ENCODE results near the gene IFNB1.

Gene IFNB1

DNA sequence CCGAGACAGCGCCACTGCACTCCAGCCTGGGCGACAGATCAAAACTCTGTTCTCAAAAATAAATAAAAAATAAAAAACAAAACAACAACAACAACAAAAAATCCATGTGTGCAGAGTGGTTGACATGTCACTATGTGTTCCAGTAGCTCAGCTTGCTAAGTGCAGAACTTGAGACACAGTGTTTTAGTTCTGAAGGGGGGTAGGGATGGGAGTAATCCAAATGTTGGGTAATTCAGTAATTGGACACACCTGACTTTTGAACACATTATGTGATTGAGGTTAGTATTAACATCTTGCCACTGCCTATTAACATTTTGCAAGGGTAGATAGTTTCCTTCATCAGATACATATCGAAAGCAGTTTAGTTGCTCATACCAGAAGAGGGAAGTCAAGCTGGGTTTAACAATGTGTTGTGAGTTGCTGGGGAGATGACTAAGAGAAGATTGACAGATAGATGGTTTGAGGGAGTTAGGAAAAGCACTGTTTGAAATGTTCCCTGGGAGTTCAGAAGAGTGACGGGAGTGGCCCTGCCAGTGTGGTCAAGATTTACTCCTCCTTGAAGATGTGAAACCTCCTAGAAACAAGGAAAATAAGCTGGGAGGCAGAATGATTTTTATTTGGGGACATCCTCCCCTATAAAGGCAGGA lies 47.2 kb downstream of the IFNB1 start:
- TF ChIP-seq, protein P1, sequence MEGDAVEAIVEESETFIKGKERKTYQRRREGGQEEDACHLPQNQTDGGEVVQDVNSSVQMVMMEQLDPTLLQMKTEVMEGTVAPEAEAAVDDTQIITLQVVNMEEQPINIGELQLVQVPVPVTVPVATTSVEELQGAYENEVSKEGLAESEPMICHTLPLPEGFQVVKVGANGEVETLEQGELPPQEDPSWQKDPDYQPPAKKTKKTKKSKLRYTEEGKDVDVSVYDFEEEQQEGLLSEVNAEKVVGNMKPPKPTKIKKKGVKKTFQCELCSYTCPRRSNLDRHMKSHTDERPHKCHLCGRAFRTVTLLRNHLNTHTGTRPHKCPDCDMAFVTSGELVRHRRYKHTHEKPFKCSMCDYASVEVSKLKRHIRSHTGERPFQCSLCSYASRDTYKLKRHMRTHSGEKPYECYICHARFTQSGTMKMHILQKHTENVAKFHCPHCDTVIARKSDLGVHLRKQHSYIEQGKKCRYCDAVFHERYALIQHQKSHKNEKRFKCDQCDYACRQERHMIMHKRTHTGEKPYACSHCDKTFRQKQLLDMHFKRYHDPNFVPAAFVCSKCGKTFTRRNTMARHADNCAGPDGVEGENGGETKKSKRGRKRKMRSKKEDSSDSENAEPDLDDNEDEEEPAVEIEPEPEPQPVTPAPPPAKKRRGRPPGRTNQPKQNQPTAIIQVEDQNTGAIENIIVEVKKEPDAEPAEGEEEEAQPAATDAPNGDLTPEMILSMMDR (IDR thresholded peaks at IDR 0.05; ENCODE audit: low read depth, low read length): no peak
- DNase-seq (ENCODE audit: low read depth in 2 of 2): peak; percentile 27 to 56
- peak overlapping the region in 1 of 2 donors; percentile 52 for H3K4me3 ChIP-seq (replicated peaks in 1 of 2; ENCODE audit: low read depth in 2 of 2, low read length in 2 of 2)

DNA sequence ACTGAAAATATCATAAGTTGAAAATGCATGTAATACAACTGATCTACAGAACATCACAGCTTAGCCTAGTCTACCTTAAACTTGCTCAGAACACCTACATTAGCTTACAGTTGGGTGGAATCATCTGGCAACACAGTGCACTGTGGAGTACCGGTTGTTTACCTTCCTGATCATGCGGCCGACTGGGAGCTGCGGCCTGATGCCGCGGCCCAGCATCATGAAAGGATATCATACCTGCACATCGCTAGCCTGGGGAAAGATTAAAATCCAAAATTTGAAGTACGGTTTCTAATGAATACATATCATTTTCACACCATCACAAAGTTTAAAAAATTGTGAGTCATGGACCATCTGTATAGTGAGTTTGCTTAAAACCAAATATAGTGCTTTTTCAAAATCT lies 48.1 kb downstream of the IFNB1 start:
- no peak overlapping the region for H3K4me3 ChIP-seq (replicated peaks in 1 of 2; ENCODE audit: low read depth in 2 of 2, low read length in 2 of 2)
- no peak for DNase-seq (ENCODE audit: low read depth in 2 of 2)
- TF ChIP-seq, protein P1 (IDR thresholded peaks at IDR 0.05; ENCODE audit: low read depth, low read length): no peak

DNA sequence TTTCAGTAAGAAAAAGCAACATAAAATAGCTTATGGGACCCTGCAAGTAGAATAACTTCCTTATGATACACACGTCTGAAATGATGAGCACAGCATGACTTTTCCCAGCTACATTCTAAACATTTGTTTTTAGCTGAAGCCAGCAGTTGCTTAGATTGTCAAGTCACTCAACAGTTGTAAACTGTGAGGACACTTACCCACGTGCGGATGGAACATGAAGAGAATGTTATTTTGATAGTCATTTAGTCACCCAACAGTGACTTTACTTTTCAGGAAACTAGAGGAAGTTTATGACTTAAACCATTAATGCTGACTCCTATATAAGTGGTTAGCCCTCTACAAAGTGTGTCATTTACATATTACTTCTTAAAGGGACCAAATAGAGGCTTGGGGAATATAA lies 49.3 kb downstream of the IFNB1 start:
- TF ChIP-seq, protein P1 (IDR thresholded peaks at IDR 0.05; ENCODE audit: low read depth, low read length): no peak
- no peak overlapping the region for H3K4me3 ChIP-seq (replicated peaks in 1 of 2; ENCODE audit: low read depth in 2 of 2, low read length in 2 of 2)
- peak in 1 of 2 donors; percentile 12 for DNase-seq (ENCODE audit: low read depth in 2 of 2)

DNA sequence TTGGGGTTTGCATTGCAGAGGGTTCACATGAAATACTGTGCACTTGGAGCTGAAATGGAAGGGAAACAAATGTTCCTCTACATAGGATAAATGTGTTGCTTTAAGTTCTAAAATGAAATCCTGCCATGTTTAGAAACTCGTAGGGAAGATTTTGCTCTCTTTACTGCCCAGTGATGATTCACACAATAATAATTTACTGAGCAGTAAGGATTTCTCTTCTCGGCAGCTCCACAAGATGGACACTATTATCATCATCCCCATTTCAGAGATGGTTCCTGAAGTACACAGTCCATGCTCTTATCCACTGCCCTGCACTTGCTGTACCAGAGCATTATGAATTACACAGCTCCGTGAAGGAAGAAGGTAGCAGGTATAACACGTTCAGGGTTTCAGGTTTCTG lies 50.4 kb downstream of the IFNB1 start:
- peak; percentile 2 to 44 for DNase-seq (ENCODE audit: low read depth in 2 of 2)
- TF ChIP-seq, protein P1 (IDR thresholded peaks at IDR 0.05; ENCODE audit: low read depth, low read length): no peak
- H3K4me3 ChIP-seq (replicated peaks in 1 of 2; ENCODE audit: low read depth in 2 of 2, low read length in 2 of 2): no peak overlapping the region
